Lower leg skin (tissue), 3 donors: ENCODE measurements around the gene NXPE4.

ENCODE experiments used
- POLR2A ChIP-seq, 2 donors: fragments of 450-650 bp; IDR thresholded peaks; one replicate each; pipeline ENCODE4 v1.6.1; 2016 to 2017; ENCODE audit warnings: antibody characterized with exemption in 2 of 2, mild to moderate bottlenecking in 1 of 2, moderate library complexity in 1 of 2
- TF ChIP-seq, protein P1 (sequence below), 3 donors: fragments of 450-650 bp; IDR thresholded peaks; one replicate each; pipeline ENCODE4 v1.5.1; 2016; ENCODE audit warnings: antibody characterized with exemption in 3 of 3, mild to moderate bottlenecking in 3 of 3, moderate library complexity in 2 of 3

DNA sequence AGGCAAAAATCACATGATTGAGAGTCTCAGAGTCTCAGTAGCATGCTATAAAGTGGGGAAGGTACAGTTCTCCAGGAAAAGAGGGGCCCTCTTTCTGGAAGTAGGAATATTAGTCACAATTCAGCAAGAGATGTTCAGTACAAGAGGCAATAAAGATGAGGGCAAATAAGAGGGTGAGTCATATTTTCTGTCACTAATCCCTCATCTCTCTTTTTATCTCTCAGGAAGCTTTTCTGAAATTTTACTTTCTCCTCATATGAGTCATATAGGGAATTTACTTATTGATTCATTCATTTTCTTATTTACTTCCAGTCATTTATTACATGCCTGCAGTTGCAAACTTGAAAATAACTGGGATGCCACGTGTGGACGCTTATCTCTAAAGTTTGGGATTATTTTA lies 32.5 kb downstream of the NXPE4 start:
- TF ChIP-seq, protein P1, sequence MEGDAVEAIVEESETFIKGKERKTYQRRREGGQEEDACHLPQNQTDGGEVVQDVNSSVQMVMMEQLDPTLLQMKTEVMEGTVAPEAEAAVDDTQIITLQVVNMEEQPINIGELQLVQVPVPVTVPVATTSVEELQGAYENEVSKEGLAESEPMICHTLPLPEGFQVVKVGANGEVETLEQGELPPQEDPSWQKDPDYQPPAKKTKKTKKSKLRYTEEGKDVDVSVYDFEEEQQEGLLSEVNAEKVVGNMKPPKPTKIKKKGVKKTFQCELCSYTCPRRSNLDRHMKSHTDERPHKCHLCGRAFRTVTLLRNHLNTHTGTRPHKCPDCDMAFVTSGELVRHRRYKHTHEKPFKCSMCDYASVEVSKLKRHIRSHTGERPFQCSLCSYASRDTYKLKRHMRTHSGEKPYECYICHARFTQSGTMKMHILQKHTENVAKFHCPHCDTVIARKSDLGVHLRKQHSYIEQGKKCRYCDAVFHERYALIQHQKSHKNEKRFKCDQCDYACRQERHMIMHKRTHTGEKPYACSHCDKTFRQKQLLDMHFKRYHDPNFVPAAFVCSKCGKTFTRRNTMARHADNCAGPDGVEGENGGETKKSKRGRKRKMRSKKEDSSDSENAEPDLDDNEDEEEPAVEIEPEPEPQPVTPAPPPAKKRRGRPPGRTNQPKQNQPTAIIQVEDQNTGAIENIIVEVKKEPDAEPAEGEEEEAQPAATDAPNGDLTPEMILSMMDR (IDR thresholded peaks at IDR 0.05), result no peak
- TF ChIP-seq POLR2A (IDR thresholded peaks at IDR 0.05), result no peak
